Activated B cell treated with CpG ODN at 0.5 μM for 24 hours (primary cell): ENCODE measurements around the gene CLCA1. TPM values are rescaled to one million over a fixed set of nuclear protein-coding genes. Genes with fewer than 3 reads are reported as not detected.

Source experiments
- ATAC-seq: fragments of 200-7000 bp; cut with Tn5 transposase; one replicate; pipeline ENCODE4 v1.10.0; 2021; ENCODE audit warnings: low read depth, mild to moderate bottlenecking, moderate library complexity
- CTCF ChIA-PET: fragments of 350-600 bp; sonication (Branson Sonifier 250); formaldehyde crosslinking; loops from one replicate; lab custom pipeline; 2021; ENCODE audit warnings: antibody characterized with exemption; lab: Charles Lee
- POLR2A ChIA-PET: fragments of 350-600 bp; sonication (Branson Sonifier 250); formaldehyde crosslinking; loops from one replicate; lab custom pipeline; 2021; ENCODE audit warnings: antibody characterized with exemption; lab: Charles Lee
- DNase-seq: peaks from one replicate; pipeline ENCODE4 v3.0.0; 2022
- H3K27ac Mint-ChIP-seq: one replicate; pipeline ENCODE4 v1.8.0; 2020; ENCODE audit warnings: mixed read lengths
- H3K27me3 Mint-ChIP-seq: one replicate; pipeline ENCODE4 v1.8.0; 2021; ENCODE audit warnings: mixed read lengths
- H3K36me3 Mint-ChIP-seq: one replicate; pipeline ENCODE4 v1.8.0; 2021; ENCODE audit warnings: low read depth, mixed read lengths
- H3K4me1 Mint-ChIP-seq: one replicate; pipeline ENCODE4 v1.8.0; 2021; ENCODE audit warnings: mixed read lengths
- H3K4me3 Mint-ChIP-seq: one replicate; pipeline ENCODE4 v1.8.0; 2020; ENCODE audit warnings: mild to moderate bottlenecking, mixed read lengths
- H3K9me3 Mint-ChIP-seq: one replicate; pipeline ENCODE4 v1.8.0; 2020; ENCODE audit warnings: mixed read lengths
- intact Hi-C: fragments of 100-400 bp; cut with micrococcal nuclease; formaldehyde crosslinking; loops from one replicate; pipeline ENCODE4 v1.15.1; 2024
- total RNA-seq: library from RNA; stranded (reverse); gene quantifications from 2 replicates; pipeline ENCODE4 v1.2.3, GENCODE V29; 2022
- TF ChIP-seq, protein P1 (sequence below): fragments of 200-600 bp; IDR thresholded peaks from one replicate; pipeline ENCODE4 v1.8.0; 2022; ENCODE audit warnings: antibody characterized with exemption, mild to moderate bottlenecking

The CLCA1 gene
- total RNA-seq, 1 donor from 2014 or later = not detected

DNA sequence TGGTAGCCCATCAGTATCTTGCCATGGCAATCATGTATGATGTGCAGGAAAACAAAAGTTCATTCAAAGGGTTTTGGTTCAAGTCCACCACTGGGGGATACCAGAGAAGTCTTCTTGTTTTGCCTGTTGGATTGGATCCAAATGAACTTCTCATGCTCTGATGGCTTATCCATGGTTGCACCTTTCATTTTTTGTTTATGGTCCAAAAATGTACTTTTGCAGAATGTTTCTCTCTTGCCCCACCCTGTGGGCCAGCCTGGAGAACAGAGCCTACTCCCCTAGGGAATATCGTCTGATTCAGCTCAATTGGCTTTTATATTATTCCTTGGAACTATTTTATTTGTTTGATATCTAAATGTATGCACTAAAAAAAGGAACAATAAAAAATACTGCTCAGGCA is 20.1 kb upstream of the CLCA1 start:
- CTCF ChIA-PET = no interaction called here
- POLR2A ChIA-PET = no interaction called here
- ATAC-seq (no peak), DNase-seq (no peak)
- Mint-ChIP-seq H3K27me3 (no peaks in the 10 kb centered on the region), H3K27ac (no peak overlapping the region), H3K4me1 (no peaks in the 10 kb centered on the region), H3K9me3 (no peaks in the 10 kb centered on the region), H3K36me3 (no peaks in the 10 kb centered on the region), H3K4me3 (no peak overlapping the region)
- intact Hi-C loops = no loop called here
- TF ChIP-seq, protein P1, sequence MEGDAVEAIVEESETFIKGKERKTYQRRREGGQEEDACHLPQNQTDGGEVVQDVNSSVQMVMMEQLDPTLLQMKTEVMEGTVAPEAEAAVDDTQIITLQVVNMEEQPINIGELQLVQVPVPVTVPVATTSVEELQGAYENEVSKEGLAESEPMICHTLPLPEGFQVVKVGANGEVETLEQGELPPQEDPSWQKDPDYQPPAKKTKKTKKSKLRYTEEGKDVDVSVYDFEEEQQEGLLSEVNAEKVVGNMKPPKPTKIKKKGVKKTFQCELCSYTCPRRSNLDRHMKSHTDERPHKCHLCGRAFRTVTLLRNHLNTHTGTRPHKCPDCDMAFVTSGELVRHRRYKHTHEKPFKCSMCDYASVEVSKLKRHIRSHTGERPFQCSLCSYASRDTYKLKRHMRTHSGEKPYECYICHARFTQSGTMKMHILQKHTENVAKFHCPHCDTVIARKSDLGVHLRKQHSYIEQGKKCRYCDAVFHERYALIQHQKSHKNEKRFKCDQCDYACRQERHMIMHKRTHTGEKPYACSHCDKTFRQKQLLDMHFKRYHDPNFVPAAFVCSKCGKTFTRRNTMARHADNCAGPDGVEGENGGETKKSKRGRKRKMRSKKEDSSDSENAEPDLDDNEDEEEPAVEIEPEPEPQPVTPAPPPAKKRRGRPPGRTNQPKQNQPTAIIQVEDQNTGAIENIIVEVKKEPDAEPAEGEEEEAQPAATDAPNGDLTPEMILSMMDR = no peak

DNA sequence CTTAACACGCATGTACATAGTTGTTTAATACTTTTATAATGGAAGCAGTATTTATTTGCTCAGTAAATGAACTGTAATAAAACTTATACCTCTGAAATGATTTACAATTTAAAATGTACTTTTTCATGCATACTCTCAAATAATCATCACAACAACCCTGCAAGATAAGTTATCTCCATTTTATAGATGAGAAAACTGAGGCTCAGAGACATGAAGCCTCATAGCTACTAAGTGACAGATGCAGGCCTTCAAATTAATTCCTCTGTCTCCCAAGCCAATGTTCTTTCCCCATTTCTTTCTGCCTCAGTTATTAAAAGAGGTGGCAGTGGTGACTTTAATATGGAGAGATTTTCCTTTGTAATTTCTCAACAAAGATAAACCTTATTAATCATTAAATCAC is 19.6 kb upstream of the CLCA1 start:
- TF ChIP-seq, protein P1 = no peak
- POLR2A ChIA-PET = no interaction called here
- Mint-ChIP-seq H3K4me1 (no peaks in the 10 kb centered on the region), H3K27ac (no peak overlapping the region), H3K36me3 (no peaks in the 10 kb centered on the region), H3K9me3 (no peaks in the 10 kb centered on the region), H3K27me3 (no peaks in the 10 kb centered on the region), H3K4me3 (no peak overlapping the region)
- ATAC-seq (no peak), DNase-seq (no peak)
- CTCF ChIA-PET = no interaction called here
- intact Hi-C loops = no loop called here

DNA sequence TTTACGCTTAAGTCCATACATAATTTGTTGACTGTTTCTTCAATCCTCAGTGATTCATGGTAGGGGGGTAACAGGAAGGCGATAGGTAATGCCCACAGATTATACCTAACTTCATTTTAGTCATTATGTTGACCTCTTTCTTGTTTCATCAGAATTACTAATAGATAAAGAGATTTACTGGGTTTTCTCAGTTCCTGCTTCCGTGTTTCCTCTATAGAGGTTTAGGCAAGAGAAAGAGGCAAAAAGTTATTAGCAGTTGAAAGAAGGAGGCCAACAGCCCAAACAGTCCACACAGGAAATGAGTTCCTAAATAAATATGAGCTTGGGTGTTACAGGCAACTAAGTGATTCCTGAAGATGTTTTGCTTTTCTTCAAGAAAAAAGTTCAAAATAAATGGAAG is 17.9 kb upstream of the CLCA1 start:
- DNase-seq = no peak
- no peaks in the 10 kb centered on the region for H3K4me1 Mint-ChIP-seq
- TF ChIP-seq, protein P1 = no peak
- no peak overlapping the region for H3K4me3 Mint-ChIP-seq
- no peak for ATAC-seq
- no peaks in the 10 kb centered on the region for H3K27me3 Mint-ChIP-seq
- H3K9me3 Mint-ChIP-seq = no peaks in the 10 kb centered on the region
- ChIA-PET POLR2A (no interaction called here), CTCF (interaction anchor here (1.1 kb wide), 1 partner anchor 70 kb away, joined by 3 read pairs; no protein-coding TSS in a partner anchor)
- H3K36me3 Mint-ChIP-seq = no peaks in the 10 kb centered on the region
- intact Hi-C loops = no loop called here
- H3K27ac Mint-ChIP-seq = no peak overlapping the region

DNA sequence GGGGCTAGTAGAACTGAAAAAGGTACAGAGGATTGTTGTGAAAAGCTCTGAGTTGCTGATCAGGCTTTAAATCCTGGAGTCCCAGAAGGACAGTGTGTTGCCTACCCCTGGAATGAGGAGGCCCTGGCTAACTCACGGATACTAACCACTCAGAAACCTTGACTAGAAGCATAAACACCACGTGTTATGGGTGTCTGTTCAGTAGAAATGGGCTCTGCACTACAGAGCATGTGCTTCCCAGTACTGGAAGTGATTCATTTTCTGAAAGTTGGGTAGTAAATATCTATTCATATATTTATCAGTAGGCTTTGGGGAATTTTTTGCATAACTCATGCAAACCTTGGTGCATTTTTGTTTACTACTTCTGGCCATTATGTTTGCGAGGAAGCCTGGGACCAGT is 15.1 kb upstream of the CLCA1 start:
- Mint-ChIP-seq H3K4me3 (no peak overlapping the region), H3K27ac (no peak overlapping the region), H3K27me3 (peaks cover 5% of the 10 kb centered on the region), H3K4me1 (no peaks in the 10 kb centered on the region), H3K9me3 (no peaks in the 10 kb centered on the region), H3K36me3 (no peaks in the 10 kb centered on the region)
- no peak for DNase-seq
- intact Hi-C loops = no loop called here
- ATAC-seq = no peak
- TF ChIP-seq, protein P1 = no peak
- POLR2A ChIA-PET = no interaction called here
- CTCF ChIA-PET = no interaction called here

DNA sequence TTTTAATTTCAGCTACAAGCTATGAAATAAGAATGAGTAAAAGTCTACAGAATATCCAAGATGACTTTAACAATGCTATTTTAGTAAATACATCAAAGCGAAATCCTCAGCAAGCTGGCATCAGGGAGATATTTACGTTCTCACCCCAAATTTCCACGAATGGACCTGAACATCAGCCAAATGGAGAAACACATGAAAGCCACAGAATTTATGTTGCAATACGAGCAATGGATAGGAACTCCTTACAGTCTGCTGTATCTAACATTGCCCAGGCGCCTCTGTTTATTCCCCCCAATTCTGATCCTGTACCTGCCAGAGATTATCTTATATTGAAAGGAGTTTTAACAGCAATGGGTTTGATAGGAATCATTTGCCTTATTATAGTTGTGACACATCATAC is 13.7 kb upstream of the CLCA1 start:
- ChIA-PET CTCF (no interaction called here), POLR2A (no interaction called here)
- H3K9me3 Mint-ChIP-seq = no peaks in the 10 kb centered on the region
- ATAC-seq (no peak), DNase-seq (no peak)
- peaks cover 5% of the 10 kb centered on the region for H3K27me3 Mint-ChIP-seq
- no peak overlapping the region for H3K27ac Mint-ChIP-seq
- H3K4me3 Mint-ChIP-seq = no peak overlapping the region
- TF ChIP-seq, protein P1 = no peak
- H3K36me3 Mint-ChIP-seq = no peaks in the 10 kb centered on the region
- intact Hi-C loops = no loop called here
- H3K4me1 Mint-ChIP-seq = no peaks in the 10 kb centered on the region
